Inflammatory macrophage treated with lipopolysaccharide for 4 hours (primary cell): Measurements from ENCODE around the gene SDF2L1.
A peak's percentile ranks its signal among the peaks of the same experiment; 100 is the strongest.

Experiments used
- DNase-seq: peaks from one replicate; pipeline ENCODE4 v3.0.0-alpha.2; 2020

The SDF2L1 gene

GRCh38 chr22:21622011-21622918 is 19.8 kb upstream of the SDF2L1 start:
- DNase-seq: peak; percentile 74

- DNase-seq: no peak
These were observed 19.0 kb upstream of the SDF2L1 start for GRCh38 chr22:21622919-21623647.

DNA sequence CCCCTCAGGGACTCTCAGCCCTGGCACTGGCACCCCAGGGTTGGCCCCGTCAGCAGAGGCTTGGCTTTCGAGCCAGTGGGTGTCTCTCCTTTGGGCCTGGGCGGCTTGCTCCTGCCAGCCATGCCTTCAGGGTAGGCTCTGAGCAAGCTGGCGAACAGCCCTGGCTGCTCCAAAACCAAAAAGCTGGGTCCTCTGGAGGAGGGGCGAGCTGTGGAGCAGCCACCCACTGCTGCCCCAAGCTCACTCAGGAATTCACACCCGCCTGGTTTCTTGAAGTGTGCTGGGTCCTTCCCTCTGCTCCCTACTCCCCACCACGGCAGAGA is 18.5 kb upstream of the SDF2L1 start:
- no peak for DNase-seq

GRCh38 chr22:21624120-21624879 is 17.8 kb upstream of the SDF2L1 start:
- DNase-seq: no peak

DNA sequence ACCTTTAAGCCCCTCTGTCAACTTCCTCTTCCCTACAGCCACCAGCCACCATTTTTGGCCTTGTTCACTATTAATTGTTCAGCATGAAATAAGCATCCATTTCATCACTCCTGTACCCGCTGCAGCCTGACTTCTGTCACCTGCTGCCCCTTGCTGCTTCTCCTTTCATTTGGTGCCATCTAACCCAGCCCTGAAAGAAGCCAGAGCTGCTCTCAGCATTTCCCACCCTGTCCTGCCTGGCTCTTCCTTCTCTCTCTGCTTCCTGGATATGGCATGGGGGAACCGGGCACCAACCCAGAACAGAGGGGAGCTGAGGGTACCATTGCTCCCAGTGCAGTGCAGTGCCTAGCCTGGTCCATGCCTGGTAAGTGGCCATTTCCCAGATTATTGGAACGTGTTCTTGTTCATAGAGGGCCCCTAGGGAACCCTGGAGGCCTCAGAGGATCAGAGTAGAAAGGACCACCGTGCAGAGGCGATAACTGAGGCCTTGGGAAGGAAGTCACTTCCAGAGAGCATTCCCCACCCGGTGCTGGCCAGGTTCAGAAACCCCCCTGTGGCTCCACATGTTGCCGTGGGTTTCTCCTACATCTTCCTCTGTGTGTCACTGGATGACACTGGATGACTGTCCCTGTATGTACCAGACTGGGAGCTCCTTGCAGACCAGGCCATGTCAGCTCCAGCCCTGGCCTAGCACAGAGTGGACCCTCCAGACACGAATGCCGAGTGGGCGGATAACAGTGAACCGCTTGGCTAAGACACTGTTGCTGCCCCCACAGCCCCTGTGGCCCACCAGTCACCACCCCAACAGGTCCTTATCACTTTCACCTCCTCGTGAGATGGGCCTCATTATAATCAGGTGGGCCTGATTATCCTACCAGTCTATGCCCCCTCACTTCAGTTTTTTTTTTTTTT is 17.0 kb upstream of the SDF2L1 start:
- no peak for DNase-seq

GRCh38 chr22:21626073-21626734 is 15.9 kb upstream of the SDF2L1 start:
- no peak for DNase-seq

GRCh38 chr22:21626735-21627469 is 15.2 kb upstream of the SDF2L1 start:
- DNase-seq: no peak

GRCh38 chr22:21628386-21629254 is 13.5 kb upstream of the SDF2L1 start:
- no peak for DNase-seq

- DNase-seq: peak; percentile 90
These were observed 12.6 kb upstream of the SDF2L1 start, which contains the start of gene YDJC for GRCh38 chr22:21629255-21630149. YDJC (minus strand) TSS chr22:21630022; CDS start chr22:21630014, 8 bp downstream.

DNA sequence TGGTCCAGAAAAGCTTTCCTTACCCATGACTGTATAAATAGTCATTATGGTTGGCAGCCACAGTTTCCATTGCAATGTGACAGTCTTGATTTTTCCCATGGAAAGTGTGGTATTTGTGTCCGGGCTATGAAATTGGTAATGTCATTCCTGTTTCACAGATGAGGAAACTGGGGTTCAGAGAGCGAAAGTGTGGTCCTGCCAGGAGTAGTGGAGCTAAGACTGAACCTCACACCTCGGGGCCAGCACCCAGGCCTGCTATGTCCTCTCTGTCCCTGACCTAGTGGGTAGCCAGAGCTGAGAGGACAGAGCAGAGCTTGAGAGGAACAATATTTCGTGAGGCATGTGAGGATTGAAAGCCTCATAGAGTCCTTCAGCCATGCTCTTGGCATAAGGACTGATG is 11.1 kb upstream of the SDF2L1 start:
- DNase-seq: no peak

DNA sequence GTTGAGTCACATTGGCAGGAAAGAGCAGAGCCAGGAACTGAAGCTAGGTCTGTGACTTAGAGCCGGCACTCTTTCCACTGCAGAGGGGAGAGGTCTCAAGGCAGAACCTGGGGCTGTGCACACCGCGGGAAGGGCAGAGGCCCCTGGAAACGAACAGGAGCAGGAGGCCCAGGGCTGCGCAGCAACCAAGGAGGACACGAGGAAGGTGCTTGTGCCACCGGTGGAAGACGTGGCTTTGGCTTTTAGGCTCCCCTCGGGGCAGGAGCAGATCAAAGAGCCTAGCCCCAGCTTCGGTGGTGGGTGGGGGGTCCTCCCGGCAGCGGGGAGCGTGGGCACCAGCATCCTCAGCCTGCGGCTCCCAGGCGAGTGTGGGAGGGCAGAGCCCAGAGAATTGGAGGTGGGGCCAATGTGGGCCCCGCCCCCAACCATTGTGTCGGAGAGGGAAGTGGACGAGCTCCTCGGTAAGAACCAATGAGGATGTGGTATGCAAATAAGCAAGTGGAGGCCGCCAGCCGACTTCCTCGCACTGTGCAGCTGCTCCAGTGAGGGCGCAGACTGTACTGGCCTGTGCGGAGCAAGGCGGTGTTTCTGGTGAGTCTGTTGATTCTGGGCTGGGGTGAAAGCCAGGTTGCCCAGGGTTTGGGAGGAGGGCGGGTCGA is 9.7 kb upstream of the SDF2L1 start, which contains the start of gene CCDC116:
Gene CCDC116 (plus strand): TSS at position 524 of the 659 bp plus-strand sequence. CDS start 422 bp downstream, outside the sequence.
- DNase-seq: peak; percentile 71

- DNase-seq: no peak
These were observed 9.2 kb upstream of the SDF2L1 start for GRCh38 chr22:21632931-21633330.

DNA sequence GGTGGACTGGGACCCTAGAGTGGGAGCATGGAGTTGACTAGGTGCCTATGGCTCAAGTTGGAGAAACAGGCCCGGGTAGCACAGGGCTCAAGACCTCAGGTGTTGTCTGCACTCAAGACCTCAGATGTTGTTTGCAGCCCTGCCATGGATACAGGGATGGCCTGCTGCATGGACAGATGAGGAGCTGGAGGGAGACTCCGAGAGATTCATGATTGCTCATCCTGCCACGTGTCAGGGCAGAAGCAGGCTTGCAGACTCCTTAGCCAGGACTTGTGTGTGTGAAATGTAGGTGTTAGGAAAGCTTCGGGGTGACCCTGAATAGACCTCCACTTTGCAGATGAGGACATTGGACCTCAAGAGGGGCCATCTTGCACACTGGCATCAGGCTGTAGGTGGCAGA is 8.6 kb upstream of the SDF2L1 start:
- no peak for DNase-seq

GRCh38 chr22:21634081-21634480 is 8.0 kb upstream of the SDF2L1 start:
- DNase-seq: no peak

GRCh38 chr22:21634844-21635243 is 7.3 kb upstream of the SDF2L1 start:
- no peak for DNase-seq

GRCh38 chr22:21635771-21636510 is 6.2 kb upstream of the SDF2L1 start:
- no peak for DNase-seq

DNA sequence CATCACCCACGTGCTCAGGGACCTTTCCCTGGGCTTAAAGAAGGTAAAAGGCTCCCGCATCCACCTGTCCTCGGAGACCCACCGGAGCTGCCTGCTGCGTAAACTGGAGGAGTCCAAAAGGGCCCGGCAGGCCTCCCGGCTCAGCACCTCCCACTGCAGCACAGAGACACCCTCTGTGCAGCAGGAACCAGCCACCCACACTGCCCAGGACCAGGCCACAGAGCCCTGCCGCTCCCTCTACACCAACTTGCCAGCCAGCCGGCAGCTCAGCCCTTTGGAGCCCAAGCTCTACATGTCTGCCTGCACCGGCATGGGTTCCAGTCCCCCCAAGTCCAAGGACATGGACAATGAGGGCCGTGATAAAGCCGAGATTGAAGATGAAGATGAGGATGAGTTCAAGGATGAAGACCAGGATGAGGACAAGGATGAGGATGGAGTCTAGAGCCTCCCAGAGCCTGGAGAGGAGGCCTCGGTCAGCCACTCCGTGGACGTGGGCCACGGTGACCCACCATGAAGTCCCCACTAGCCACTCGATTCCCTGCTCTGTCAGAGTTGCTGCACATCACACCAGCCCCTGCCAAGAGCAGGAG is 5.4 kb upstream of the SDF2L1 start:
- no peak for DNase-seq
